Measurements from ENCODE around the gene ARID5B.

ARID5B gene

DNA sequence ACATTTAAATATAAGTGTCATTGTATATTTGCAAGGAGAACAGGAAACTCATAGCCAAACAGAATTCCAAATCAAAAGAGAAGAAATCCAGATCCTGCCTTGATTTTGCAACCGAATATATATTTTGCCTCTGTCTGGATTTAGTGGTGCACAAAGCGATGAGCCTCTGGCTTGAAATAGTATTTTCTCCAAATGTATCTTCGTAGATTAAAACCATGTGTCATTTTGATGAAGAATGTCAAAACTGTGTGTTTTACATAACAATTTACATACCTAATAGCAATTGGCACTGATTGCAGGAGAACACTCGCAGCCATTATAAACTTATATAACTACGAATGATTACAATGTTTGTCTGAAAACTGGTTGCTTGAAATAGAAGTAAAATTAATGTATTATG is 156.4 kb downstream of the ARID5B start:
- no peak for DNase-seq

DNA sequence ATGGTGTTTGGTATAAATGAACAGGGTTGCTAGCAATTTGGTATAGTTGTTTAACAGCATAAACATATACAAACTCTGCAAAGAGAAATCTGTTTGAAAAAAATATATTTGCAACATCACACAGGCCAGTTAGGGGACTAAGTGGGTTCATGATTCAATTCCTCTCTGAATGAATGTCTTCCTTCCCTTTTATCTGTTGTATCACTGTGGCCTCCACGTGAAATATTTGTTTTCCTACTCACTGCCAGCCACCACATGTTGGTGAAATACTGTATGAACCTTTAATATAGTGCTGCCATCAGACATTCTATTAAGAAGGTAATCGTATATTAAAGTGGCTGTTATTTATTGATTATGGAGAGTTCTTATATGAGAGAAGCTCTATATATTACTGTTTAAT is 157.0 kb downstream of the ARID5B start:
- DNase-seq = no peak

DNA sequence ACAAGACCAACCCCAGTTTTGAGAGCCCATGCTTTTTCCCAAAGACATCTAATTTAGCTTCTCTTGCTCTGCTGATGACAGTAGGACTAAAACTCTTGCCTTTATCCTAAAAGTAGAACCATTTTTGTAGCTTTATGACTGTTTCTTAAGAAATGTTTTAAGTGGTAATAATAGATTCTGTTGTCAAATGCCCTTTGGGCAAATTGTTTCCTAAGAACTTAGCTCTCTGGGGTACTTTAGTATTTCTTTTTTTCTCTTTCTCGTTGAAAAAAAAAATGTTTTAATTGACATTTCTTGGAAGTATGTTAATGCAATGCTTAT is 157.4 kb downstream of the ARID5B start:
- no peak for DNase-seq

DNA sequence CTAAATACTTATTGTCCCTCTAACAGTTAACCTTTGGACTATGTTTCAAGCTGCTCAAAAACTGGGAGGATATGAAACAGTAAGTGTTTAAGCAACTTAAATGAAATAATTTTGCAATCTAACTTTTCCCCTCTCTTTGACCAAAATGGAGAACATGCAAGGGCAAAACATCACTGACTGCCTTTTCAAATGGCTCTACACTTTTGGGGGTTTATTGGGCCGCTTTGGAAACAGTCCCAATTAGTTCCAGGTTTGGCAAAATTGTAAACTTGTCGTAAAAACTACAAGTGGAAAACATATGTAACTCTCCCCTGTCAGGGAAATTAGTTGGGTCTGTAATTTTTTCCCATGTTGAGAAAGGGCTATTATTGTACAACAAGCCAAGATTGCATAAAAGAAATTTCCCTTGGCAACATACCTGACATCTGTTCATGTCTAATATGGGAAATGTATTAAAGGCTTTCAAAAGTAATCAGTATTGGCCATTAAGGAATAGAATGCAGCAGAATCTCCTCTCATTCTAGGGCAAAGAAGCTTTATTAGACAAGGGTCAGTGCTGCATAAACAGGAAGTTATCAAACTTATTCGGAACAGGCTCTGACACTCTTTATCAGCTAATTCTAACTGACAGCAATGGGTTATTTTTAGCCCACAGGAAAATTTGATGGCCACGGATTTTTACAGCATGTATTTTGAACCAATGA is 157.9 kb downstream of the ARID5B start:
- no peak for DNase-seq

DNA sequence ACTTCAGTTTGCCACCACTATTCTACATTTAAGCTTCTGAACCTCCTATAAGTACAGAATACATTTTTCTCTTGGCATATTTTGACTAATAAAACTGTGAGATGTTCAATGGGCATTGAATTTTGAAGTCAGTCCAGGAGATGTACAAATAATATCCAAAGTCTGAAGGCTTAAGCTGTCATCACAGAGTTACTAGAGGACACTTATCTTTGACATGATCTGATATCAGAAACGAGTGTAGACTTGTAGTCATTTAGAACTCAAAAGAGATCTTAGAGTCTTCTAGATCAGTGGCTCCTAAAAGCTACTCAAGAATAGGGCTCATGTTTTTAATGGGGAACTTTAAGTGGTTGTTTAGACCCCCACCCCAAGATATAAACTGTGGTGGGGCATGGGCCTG is 160.5 kb downstream of the ARID5B start:
- DNase-seq = no peak

DNA sequence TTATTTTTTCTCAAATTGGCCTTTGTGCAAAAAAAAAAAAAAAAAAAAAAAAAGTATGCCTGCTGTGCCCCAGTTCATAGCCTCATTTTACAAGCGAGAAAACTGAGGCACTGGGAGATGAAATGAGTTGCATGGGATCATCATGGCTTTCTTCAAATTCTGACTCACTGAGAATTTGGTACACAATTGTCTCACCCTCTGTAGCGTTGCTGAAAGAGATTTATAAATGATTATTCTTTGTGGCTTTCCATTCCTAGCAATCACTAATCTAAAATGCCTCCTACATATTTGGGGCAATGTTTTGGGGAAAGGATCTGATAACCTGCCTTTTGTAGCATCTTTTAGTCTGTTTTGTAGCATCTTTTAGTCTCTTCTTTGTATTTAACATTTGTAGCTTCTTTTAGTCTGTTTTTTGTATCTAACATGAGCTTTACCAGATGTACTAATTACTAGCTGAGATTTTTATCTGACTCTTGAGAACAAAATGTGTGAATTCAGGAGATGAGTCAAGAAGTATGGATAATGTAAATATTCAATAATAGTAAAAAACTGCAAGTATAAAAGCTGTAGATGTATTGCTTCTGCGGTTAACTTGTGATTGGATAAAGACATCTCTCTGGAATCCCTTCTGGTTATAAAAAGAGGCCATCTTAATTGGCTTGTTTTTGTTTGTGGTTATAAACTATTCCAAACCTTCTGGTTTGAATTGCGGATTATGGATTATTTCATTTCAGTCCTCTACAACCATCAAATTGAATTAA is 161.4 kb downstream of the ARID5B start:
- DNase-seq = no peak

DNA sequence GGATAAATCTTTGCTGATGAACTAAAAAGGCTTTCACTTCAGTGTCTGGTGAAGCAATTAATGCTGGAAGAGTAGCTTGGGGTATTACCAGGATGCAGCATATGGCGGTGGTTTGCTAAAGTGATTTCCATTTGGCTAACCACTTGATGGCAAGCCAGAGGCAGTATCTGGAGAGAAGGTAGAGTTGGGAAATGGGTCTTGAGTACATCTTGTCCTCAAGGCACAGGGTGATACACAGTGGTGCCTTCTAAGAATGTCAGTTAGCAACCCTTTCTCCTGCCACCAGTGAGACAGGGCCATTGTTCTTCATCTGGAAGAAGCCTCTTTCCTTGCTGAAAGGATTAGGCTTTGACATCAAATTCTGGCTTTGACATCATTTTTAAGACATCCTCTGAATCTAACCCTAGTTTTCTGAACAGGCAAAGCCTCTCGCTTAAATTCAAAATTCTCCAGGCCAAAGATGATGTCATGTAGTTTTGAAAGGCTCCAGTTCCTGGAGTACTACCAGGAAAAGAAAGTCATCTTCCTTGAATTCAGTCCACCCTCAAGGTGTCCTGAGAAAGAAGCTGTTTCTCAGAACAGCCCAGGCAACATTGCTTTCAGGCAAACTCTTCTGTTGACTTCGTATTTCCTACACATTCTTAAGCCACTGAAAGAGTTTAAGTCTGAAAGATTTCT is 162.4 kb downstream of the ARID5B start:
- DNase-seq = no peak

DNA sequence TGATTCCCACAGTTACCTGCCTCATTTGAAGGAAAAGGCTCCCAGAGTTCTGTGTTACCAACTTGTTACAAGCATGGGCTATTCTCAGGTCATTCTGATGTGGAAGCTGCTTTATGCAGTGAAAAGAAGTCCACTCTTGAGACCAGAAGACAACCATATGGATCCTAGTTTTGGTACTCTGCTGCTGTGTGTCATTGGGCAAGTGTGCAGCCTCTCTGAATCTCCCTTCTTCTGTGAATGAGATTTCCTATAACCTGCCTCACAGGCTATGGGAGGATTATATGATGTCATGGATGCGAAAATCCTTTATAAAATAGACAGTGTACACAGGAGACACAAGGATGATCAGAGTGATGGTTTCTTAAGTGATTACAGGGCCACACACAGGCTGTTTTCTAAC is 166.1 kb downstream of the ARID5B start:
- no peak for DNase-seq

DNA sequence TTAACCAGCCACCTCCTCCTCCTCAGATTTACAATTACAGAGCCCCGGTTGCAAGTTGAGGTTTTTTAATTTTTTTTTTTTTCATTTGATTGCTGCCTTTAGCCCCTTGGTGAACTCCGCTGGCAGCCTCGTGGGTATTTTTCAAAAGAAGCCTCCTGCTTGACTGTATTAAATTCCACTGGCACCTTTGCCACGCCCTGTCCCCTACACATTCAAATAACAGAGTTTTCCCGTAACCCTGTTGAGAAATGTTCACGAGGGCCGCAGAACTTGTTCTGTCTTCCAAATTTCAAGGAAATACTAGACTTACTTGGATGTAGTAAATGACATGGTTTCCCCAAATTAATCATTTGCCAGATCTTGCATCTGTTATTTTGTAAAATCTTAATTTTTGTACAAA is 167.0 kb downstream of the ARID5B start:
- no peak for DNase-seq

DNA sequence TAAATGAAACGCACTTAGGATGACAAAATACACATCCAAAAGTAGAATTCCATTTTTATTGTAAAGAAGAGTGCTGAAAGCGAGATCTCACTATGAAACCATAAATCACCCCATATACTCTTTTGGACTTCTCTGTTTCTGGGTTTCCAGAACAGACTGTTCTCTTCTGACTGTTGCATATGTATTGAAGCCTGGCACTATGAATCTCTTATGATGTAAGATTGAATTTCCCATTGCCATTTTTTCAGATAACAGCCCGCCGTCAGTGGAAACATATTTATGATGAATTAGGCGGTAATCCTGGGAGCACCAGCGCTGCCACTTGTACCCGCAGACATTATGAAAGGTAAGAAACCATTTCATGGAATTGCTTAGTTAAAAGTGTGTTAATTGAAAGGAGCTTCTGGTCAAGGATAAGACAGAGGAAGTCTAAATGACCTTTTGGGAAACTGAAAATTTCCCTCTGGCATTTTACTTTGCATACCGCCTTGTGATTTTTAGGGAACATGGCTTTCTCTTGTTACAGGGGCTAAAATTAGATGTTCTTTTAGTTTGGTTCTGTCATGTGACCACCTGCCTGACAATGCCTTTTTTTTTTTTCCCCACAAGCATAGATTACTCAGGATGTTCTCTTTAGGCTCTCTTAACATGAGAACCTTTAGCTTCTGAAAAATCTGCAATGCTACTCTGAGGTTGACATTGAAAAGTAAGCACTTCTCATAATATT is 168.1 kb downstream of the ARID5B start:
- no peak for DNase-seq

DNA sequence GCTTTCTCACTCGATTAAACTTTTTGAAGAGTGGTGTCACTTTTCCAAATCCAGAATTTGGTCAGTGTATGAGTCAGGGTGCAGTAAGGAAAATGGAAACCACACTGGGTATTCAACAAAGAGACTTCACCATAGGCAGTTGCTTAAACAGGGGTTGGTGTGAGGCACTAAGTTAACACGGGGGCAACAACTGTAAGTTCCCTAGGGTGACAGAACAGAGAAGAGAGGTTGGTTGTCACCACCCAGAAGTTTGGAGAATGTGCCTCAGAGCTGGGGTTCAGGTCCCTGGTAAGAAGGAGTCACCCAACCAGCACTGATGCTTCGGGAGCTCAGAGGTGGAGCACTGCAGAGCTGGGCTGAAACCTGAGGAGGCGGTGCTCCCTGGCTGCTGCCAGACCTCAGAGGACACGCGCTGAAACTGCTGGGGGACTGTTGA is 170.4 kb downstream of the ARID5B start:
- DNase-seq = no peak

DNA sequence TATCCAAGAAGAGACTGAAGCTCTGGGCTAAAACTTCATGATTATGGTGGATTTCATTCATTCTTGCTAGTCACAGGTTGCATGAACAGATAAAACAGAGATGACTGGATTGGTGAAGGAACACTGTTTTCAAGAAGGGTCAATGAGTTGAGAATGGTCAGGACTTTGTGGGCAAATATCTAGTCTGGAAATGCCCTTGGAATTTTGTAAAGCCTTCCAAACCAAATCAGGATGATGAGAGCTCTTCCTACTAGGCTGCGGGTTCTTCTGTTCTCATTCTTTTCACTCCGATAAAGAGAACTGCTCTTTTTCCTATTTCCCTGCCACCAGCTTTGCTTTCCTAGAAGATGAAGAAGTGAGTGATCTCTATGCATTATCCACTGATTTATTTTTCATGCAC is 171.4 kb downstream of the ARID5B start:
- DNase-seq = no peak

DNA sequence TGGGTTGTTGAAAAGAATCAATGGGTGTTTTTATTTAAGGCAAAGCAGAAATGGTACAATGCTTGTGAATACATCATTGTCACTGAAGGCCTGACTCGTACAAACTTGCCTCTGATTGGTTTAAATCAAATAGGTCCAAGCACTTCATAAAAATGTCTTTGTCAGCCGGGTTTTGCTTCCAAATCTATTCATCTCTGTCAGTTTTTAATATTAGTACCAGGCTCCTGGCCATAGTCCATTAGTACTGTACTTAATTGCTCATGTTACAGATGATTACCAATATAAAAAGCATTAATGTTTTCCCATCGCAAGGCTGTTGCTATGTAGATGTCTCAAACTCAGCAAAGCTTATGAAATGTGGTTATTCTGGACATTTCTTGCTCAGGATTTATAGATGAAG is 171.9 kb downstream of the ARID5B start:
- no peak for DNase-seq

DNA sequence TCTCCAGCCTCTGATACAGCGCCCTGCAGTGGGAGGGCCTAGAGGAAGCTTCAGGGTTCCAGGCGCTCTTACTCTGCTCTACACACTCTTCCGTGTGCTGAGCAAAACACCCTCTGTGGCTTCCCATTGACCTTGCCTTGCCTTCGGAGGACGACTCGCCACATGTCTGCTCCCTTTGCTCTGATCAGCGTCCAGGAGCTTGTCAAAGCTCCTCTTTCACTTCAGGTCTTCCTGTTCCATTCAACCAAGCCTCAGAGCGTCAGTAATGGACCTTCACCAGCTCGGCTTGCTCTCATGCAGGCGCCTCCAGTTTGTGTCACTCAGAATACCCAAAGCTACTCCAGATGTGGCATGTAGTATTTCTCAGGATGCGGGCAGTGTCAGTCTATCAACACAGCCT is 173.9 kb downstream of the ARID5B start:
- no peak for DNase-seq

DNA sequence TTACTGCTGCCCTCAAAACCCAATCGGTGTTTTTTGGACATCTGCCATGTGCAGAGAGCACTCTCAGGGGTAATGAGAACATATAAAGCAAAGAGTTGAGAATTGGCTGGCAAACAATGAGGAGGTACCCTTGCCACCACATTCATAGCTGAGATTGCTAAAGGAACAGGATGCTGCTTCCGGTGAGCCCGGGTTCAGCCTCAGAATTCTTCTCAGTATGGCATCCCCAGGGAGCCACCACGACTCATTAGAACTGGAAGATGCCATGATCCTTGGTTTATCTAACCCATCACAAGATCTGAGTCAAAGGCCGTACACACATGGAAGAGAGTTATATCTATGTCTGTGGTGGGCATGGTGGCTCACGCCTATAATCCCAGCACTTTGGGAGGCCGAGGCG is 174.4 kb downstream of the ARID5B start:
- DNase-seq = peak; percentile 35

DNA sequence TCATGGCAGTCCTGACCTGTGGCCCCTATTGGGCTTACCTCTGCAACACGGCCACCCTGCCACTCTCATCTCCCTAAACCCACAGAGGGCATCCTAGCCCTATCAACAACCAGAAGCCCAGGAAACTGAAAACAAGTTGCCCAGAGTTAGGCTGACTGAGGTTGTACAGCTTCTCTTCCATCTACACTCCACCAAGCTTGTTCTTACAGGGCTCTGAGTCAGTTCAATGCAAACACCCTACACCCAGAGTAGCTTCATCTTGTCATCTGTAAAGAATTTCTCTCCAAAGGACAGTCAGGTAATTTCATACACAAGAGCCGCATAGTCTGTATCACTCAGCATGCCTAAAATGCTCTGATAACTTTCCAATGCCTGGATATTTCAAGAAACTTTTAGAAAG is 175.4 kb downstream of the ARID5B start:
- no peak for DNase-seq

DNA sequence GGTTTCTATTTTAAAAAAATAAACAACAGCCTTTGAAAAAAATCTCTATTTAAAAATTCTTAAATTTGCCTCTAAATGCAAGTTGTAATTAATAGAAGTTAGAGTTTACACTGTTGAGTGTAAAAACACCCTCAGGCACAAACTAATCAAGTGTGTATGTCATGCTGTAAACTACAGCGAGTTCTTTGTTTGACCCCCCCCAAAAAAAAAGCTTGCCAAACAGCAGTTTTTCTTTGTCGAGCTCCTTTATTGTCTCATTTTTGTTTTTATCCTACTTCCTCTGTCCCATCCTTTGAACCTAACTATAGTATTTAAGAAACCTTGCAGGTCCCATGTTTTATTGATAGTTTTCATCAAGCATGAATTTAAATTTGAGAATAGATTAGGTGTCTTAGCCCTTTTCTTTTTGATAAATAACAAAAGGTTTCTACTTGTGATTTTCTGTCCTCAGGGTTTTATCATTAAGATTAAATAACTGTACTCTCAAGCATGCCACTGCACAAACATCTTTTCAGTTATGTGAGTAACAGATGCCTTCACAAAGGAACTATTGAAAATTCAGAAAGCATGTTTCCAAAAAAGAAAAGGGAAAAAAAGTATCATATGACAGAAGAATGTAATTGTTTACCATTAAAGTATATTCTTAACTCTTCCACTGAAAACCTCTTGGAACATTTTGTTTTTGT is 176.0 kb downstream of the ARID5B start:
- DNase-seq = no peak

DNA sequence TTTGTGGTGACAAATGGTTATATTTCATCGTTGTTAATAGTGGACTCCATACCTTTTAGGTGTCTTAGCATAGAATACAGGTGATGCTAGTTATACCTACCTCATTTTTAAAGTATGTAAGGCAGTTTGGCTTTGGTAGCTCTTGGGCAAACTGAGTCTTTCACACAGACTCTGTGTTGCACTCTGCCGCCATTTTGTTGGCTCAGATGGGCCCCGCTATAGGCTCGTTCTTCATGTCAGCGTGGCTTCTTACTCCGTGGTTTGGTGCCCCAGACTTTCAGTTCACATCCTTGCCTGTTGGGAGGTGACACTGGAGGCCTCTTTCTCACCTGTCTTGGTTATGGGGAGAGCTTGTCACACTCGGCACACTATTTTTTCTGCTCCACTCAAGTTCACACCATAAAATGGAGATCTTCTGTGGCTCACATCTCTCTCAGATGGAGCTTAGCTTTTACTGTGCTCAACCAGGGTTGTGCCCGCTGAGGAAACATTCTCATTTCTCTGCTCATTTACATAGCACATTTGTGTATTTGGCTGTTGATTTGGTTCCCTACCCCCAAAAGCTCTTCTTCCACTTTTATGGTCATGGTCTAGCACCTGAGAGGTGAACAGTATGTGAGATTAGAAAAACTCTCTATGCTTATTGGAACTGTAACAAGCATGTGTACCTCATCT is 178.5 kb downstream of the ARID5B start:
- no peak for DNase-seq

DNA sequence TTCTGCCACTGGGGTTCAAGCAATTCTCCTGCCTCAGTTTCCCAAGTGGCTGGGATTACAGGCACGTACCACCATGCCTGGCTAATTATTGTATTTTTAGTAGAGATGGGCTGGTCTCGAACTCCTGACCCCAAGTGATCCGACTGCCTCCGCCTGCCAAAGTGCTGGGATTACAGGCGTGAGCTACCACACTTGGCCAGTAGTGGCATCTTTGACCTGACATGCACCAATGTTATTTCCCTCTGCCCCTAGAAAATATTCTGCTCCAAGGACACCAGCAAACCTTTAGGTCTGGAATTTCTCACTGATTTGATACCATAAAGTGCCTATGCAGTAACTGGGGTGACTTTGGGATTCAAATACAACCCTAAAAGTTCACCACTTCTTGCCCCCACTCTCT is 179.4 kb downstream of the ARID5B start:
- no peak for DNase-seq

DNA sequence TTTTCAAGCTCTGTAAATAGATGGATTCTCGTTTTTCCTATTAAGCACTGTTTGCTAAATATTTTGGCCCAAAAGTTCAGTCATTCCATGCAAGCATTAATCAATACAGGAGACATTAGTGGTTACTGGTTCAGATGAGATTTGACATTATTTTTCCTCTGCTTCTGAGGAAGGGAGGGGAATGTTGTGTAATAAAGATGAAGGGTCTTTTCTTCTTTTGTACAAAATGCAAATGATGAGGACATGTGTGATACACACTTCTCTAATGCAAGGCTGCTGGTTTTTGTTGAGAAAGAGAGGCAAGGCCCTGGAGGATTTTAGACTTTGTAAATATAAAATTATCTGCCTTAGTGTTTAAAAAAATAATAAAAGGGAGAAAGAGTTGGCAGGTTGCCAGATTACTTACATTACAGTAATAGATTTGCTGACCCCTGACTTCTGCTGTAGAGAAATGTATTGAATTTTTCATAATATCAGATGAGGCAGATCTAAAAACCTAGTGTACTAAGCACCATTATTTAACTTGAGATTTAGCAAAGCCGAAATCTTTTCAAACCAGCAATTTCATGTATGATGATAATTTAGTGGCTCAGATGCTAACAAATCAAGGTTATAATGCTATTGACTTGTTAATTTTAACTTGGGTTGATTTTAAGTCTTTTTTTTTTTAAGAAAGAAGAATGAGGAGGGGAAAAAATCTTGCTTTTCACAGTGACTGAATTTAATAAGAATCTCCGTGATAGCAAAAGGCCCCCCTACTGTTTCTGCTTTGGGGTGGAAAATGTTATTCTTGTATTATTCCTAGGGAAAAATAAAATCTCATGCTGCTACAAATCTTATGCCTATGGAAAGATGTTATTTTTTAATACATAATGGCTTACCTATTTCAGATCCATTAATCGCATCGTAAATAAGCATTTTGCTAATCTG is 180.1 kb downstream of the ARID5B start:
- no peak for DNase-seq

DNA sequence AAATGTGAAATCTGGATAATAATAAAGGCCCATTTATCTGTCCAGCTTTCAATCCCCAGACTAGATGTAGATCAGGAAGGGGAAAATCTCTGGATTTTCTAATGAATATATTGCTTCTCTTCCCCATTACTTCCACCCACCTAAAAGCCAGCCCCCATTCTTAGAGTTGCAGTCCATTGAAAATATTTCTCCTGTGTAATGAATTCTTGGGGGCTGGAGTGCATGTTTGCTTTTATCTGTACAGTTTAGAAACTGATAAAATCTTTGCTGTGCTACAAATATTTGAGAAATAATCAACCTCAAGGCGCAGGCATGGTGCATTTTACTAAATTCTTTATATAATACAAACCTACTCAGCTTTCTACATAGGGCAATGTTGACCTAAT is 180.8 kb downstream of the ARID5B start:
- no peak for DNase-seq
